Measurements from ENCODE around the gene ZBTB7B.

Gene ZBTB7B

GRCh38 chr1:154960446-154961136, 42.0 kb upstream of the ZBTB7B start:
- peaks cover 19 to 40% of the 10 kb centered on the region in 2 donors for H3K36me3 ChIP-seq (ENCODE audit: control insufficient read depth in 1 of 2, insufficient read depth in 2 of 2, low read length in 2 of 2)

GRCh38 chr1:154961207-154962155, 41.1 kb upstream of the ZBTB7B start, which contains the start of gene PYGO2:
TSS of gene PYGO2 (minus strand) at chr1:154961782. CDS start at chr1:154961576, 206 bp downstream.
- peak within 1 kb of the TSS; percentile 68 for H3K27ac ChIP-seq (ENCODE audit: low read length)
- no peaks in the 10 kb centered on the region for H3K27me3 ChIP-seq (ENCODE audit: low read depth, low read length)
- peaks cover 11 to 33% of the 10 kb centered on the region in 2 donors for H3K4me1 ChIP-seq (ENCODE audit: control insufficient read depth in 1 of 2, insufficient read depth in 2 of 2, low read length in 2 of 2)
- H3K36me3 ChIP-seq (ENCODE audit: control insufficient read depth in 1 of 2, insufficient read depth in 2 of 2, low read length in 2 of 2), result peaks cover 27 to 49% of the 10 kb centered on the region in 2 donors
- H3K4me3 ChIP-seq (ENCODE audit: low read depth in 1 of 2, low read length in 2 of 2), result peak within 1 kb of the TSS; percentile 72 to 85
- H3K9me3 ChIP-seq (ENCODE audit: control insufficient read depth in 1 of 2, low read length in 2 of 2), result no peaks in the 10 kb centered on the region

More at GRCh38 chr1:154960446-154961136, 42.0 kb upstream of the ZBTB7B start:
- Histone ChIP-seq H3K27ac (ENCODE audit: low read length) (peak overlapping the region; percentile 68), H3K9me3 (ENCODE audit: control insufficient read depth in 1 of 2, low read length in 2 of 2) (no peaks in the 10 kb centered on the region), H3K27me3 (ENCODE audit: low read depth, low read length) (no peaks in the 10 kb centered on the region), H3K4me1 (ENCODE audit: control insufficient read depth in 1 of 2, insufficient read depth in 2 of 2, low read length in 2 of 2) (peaks cover 12 to 38% of the 10 kb centered on the region in 2 donors), H3K4me3 (ENCODE audit: low read depth in 1 of 2, low read length in 2 of 2) (peak overlapping the region; percentile 72 to 85)

- peak overlapping the region; percentile 72 to 85 for H3K4me3 ChIP-seq (ENCODE audit: low read depth in 1 of 2, low read length in 2 of 2)
- peaks cover 34 to 57% of the 10 kb centered on the region in 2 donors for H3K36me3 ChIP-seq (ENCODE audit: control insufficient read depth in 1 of 2, insufficient read depth in 2 of 2, low read length in 2 of 2)
Observed at GRCh38 chr1:154962156-154962749, 40.3 kb upstream of the ZBTB7B start.

DNA sequence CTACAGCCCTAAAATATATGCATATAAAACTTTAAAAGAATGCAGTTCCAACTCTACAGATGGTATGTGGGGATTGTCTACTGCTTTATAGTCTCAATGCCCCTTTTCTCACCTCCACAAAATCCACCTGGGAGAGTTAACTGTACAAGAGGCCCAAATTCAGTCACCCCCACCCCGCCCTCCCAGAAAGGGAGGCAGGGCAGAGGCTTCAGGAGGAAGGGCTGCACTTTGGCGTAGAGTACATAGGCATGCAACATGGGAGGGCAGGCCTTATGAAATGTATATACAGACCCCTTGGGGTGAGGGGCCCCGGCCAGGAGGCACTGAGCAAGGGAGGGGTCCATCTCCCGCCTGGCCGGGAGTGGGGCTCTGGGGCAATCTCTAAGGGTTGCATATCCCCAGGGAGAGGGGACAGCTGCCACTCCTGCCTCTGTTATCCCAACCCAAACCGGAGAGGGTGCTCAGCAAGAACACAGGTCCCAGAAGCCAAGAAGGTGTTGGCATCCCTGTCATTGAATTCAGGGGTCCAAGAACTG, 39.7 kb upstream of the ZBTB7B start:
- no peaks in the 10 kb centered on the region for H3K27me3 ChIP-seq (ENCODE audit: low read depth, low read length)
- peak overlapping the region; percentile 72 to 85 for H3K4me3 ChIP-seq (ENCODE audit: low read depth in 1 of 2, low read length in 2 of 2)
- peaks cover 40 to 63% of the 10 kb centered on the region in 2 donors for H3K36me3 ChIP-seq (ENCODE audit: control insufficient read depth in 1 of 2, insufficient read depth in 2 of 2, low read length in 2 of 2)
- no peaks in the 10 kb centered on the region for H3K9me3 ChIP-seq (ENCODE audit: control insufficient read depth in 1 of 2, low read length in 2 of 2)
- peak overlapping the region; percentile 68 for H3K27ac ChIP-seq (ENCODE audit: low read length)
- peaks cover 5 to 22% of the 10 kb centered on the region in 2 donors for H3K4me1 ChIP-seq (ENCODE audit: control insufficient read depth in 1 of 2, insufficient read depth in 2 of 2, low read length in 2 of 2)

More at GRCh38 chr1:154962156-154962749, 40.3 kb upstream of the ZBTB7B start:
- Histone ChIP-seq H3K9me3 (ENCODE audit: control insufficient read depth in 1 of 2, low read length in 2 of 2) (no peaks in the 10 kb centered on the region), H3K4me1 (ENCODE audit: control insufficient read depth in 1 of 2, insufficient read depth in 2 of 2, low read length in 2 of 2) (peaks cover 5 to 25% of the 10 kb centered on the region in 2 donors), H3K27ac (ENCODE audit: low read length) (peak overlapping the region; percentile 68), H3K27me3 (ENCODE audit: low read depth, low read length) (no peaks in the 10 kb centered on the region)

DNA sequence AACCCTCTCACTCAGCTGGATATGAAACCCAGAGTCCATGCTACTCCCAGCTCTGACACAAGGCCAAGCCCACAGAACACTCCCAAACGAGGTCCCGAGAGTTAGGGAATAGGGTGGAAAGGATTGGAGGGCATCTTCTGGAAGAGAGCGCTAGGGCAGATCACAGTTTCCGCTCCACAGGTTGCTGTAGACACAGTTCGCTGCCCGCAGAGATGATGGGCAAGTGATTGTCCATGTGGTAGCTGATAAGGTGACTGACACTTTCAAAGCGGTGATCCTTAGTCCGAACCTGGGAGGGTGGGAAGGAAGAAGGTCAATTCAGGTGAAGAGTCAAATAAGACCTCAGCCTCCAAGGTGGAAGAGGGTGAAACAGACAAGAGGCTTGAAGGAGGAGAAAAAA, 39.0 kb upstream of the ZBTB7B start:
- Histone ChIP-seq H3K4me1 (ENCODE audit: control insufficient read depth in 1 of 2, insufficient read depth in 2 of 2, low read length in 2 of 2) (peaks cover 5 to 25% of the 10 kb centered on the region in 2 donors), H3K4me3 (ENCODE audit: low read depth in 1 of 2, low read length in 2 of 2) (no peak overlapping the region), H3K27me3 (ENCODE audit: low read depth, low read length) (no peaks in the 10 kb centered on the region), H3K36me3 (ENCODE audit: control insufficient read depth in 1 of 2, insufficient read depth in 2 of 2, low read length in 2 of 2) (peaks cover 45 to 65% of the 10 kb centered on the region in 2 donors), H3K27ac (ENCODE audit: low read length) (no peak overlapping the region), H3K9me3 (ENCODE audit: control insufficient read depth in 1 of 2, low read length in 2 of 2) (no peaks in the 10 kb centered on the region)

DNA sequence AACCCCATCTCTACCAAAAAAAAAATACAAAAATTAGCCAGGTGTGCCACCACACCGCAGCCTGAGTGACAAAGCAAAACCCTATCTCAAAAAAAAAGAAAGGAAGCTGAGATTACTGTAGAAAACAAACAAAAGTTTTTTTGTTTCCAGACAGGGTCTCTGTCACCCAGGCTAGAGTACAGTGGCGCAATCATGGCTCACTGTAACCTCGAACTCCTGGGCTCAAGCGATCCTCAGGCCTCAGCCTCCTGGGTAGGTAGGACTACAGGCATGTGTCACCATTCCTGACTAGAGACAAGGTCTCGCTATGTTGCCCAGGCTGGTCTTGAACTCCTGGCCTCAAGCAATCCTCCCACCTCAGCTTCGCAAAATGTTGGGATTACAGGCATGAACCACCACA, 38.2 kb upstream of the ZBTB7B start:
- Histone ChIP-seq H3K27me3 (ENCODE audit: low read depth, low read length) (no peaks in the 10 kb centered on the region), H3K4me3 (ENCODE audit: low read depth in 1 of 2, low read length in 2 of 2) (no peak overlapping the region), H3K36me3 (ENCODE audit: control insufficient read depth in 1 of 2, insufficient read depth in 2 of 2, low read length in 2 of 2) (peaks cover 40 to 57% of the 10 kb centered on the region in 2 donors), H3K4me1 (ENCODE audit: control insufficient read depth in 1 of 2, insufficient read depth in 2 of 2, low read length in 2 of 2) (peaks cover 5 to 32% of the 10 kb centered on the region in 2 donors), H3K9me3 (ENCODE audit: control insufficient read depth in 1 of 2, low read length in 2 of 2) (no peaks in the 10 kb centered on the region), H3K27ac (ENCODE audit: low read length) (no peak overlapping the region)

DNA sequence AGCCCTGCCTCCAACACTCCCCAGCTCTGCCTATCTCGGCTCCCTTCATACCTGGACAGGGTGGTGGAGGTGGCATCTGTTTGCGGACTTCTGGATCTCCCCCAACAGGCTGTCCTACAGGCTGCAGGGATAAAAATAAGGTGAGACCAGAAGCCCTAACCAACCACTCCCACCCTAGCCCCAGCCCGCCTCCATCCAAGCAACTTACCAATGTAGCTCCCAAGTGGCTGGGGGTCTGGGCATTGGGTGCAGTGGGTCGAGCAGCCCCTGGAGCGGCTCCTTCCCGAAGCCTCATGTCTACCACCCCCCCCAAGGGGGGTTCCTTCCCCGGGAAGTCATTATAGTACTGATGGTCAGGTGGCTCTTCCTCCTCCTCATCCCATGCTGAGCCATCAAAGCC, 36.5 kb upstream of the ZBTB7B start:
- Histone ChIP-seq H3K9me3 (ENCODE audit: control insufficient read depth in 1 of 2, low read length in 2 of 2) (no peaks in the 10 kb centered on the region), H3K27me3 (ENCODE audit: low read depth, low read length) (no peaks in the 10 kb centered on the region), H3K36me3 (ENCODE audit: control insufficient read depth in 1 of 2, insufficient read depth in 2 of 2, low read length in 2 of 2) (peaks cover 40 to 55% of the 10 kb centered on the region in 2 donors), H3K27ac (ENCODE audit: low read length) (no peak overlapping the region), H3K4me3 (ENCODE audit: low read depth in 1 of 2, low read length in 2 of 2) (no peak overlapping the region), H3K4me1 (ENCODE audit: control insufficient read depth in 1 of 2, insufficient read depth in 2 of 2, low read length in 2 of 2) (peaks cover 4 to 32% of the 10 kb centered on the region in 2 donors)

- Histone ChIP-seq H3K36me3 (ENCODE audit: control insufficient read depth in 1 of 2, insufficient read depth in 2 of 2, low read length in 2 of 2) (peaks cover 40 to 58% of the 10 kb centered on the region in 2 donors), H3K27ac (ENCODE audit: low read length) (peak overlapping the region; percentile 14), H3K27me3 (ENCODE audit: low read depth, low read length) (no peaks in the 10 kb centered on the region), H3K4me1 (ENCODE audit: control insufficient read depth in 1 of 2, insufficient read depth in 2 of 2, low read length in 2 of 2) (peaks cover 14 to 38% of the 10 kb centered on the region in 2 donors), H3K4me3 (ENCODE audit: low read depth in 1 of 2, low read length in 2 of 2) (peak overlapping the region in 1 of 2 donors; percentile 30), H3K9me3 (ENCODE audit: control insufficient read depth in 1 of 2, low read length in 2 of 2) (no peaks in the 10 kb centered on the region)
Observed at GRCh38 chr1:154967331-154967950, 35.2 kb upstream of the ZBTB7B start.

DNA sequence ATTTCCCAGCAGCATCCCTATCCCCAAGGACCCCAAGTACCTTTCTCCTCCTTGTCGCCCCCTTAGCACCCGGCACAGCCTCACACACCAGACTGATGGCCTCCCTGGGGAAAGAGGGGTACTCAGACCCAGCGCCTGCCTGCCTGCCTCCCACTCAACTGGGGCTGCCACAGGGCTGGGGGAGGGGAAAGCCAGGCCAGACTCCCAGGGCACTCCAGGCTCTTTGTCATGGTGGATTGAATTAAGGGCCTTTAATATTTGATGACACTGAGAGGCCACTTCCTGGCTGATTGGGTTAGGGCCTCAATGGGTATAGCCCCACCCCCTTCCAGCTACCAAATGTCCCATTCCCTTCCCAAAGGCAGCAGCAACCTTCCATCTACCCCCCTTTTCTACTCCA, 33.9 kb upstream of the ZBTB7B start:
- peak overlapping the region; percentile 78 for H3K27ac ChIP-seq (ENCODE audit: low read length)
- peaks cover 17 to 39% of the 10 kb centered on the region in 2 donors for H3K4me1 ChIP-seq (ENCODE audit: control insufficient read depth in 1 of 2, insufficient read depth in 2 of 2, low read length in 2 of 2)
- H3K4me3 ChIP-seq (ENCODE audit: low read depth in 1 of 2, low read length in 2 of 2), result peak overlapping the region; percentile 48 to 65
- H3K9me3 ChIP-seq (ENCODE audit: control insufficient read depth in 1 of 2, low read length in 2 of 2), result no peaks in the 10 kb centered on the region
- H3K36me3 ChIP-seq (ENCODE audit: control insufficient read depth in 1 of 2, insufficient read depth in 2 of 2, low read length in 2 of 2), result peaks cover 34 to 52% of the 10 kb centered on the region in 2 donors
- no peaks in the 10 kb centered on the region for H3K27me3 ChIP-seq (ENCODE audit: low read depth, low read length)

- peak overlapping the region; percentile 78 for H3K27ac ChIP-seq (ENCODE audit: low read length)
- peaks cover 17 to 39% of the 10 kb centered on the region in 2 donors for H3K4me1 ChIP-seq (ENCODE audit: control insufficient read depth in 1 of 2, insufficient read depth in 2 of 2, low read length in 2 of 2)
- H3K9me3 ChIP-seq (ENCODE audit: control insufficient read depth in 1 of 2, low read length in 2 of 2), result no peaks in the 10 kb centered on the region
- H3K36me3 ChIP-seq (ENCODE audit: control insufficient read depth in 1 of 2, insufficient read depth in 2 of 2, low read length in 2 of 2), result peaks cover 31 to 52% of the 10 kb centered on the region in 2 donors
- no peaks in the 10 kb centered on the region for H3K27me3 ChIP-seq (ENCODE audit: low read depth, low read length)
- H3K4me3 ChIP-seq (ENCODE audit: low read depth in 1 of 2, low read length in 2 of 2), result peak overlapping the region; percentile 48 to 65
Observed at GRCh38 chr1:154969246-154969645, 33.4 kb upstream of the ZBTB7B start.
